HG02981 (cell line): Measurements from ENCODE around the gene CNKSR3.

ENCODE experiments used
- ATAC-seq: cut with Tn5 transposase; IDR thresholded peaks from one replicate; pipeline ENCODE4 v1.9.1; 2021; ENCODE audit warnings: mild to moderate bottlenecking, moderate library complexity; ENCODE audit not compliant: unreplicated experiment

Gene CNKSR3

DNA sequence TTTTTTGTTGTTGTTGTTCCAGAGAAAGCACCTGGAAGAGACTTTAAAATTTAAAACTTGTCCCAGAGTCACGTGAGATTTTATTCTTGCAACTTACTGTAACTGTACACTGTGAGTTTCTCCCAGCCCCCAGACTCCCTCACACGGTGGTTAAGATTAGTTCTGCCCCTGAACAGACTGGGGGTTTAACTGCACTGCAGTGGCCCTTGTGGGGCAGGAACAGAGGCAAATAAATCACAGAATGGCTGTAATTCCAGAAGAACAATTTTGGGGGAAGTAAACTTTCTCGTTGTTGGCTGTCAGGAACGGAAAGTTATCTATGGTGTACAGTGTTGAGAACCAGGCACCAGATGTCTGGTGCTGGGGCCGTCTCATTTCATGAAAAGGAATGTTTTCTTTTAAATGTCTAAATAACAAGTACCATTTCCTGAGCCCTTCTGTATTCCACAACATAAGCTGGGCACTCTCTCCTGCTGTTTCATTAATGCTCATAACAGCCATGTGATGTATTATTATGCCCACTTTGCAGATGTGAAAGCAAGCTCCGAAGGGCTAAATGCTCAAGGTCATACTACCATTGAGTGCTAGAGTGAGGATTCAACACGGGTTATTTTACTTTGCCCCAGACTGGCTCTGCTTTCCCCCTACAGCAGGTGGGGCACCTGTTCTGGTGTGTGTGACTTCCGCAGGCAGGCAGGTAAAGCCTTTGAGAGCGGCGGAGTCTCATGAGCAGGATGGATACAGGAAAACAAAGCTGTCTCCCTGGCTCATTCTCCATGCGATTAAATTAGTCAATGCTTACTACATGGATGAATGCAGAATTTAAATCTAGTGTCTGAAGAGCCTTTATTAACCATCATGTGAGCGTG, 30.5 kb downstream of the CNKSR3 start:
- no peak for ATAC-seq

DNA sequence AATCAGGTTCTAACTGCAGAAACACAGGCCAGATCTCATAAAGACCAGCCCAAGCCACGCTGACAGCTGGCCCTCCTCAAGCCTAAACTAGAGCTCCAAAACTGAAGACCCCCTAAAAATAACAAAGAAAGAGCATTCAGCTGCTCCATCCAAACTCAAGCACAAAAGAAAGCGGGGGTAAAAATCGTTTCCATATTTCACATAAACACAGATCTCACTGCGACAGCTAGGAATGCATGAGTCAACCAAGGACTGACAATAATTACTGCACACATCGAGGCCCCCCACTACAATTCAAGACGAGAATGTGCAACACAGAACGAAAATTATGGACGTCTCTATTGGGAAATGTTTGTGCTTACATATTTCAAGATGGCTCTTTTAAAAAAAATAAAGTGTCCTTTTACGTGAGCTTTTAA, 31.1 kb downstream of the CNKSR3 start:
- ATAC-seq: no peak

DNA sequence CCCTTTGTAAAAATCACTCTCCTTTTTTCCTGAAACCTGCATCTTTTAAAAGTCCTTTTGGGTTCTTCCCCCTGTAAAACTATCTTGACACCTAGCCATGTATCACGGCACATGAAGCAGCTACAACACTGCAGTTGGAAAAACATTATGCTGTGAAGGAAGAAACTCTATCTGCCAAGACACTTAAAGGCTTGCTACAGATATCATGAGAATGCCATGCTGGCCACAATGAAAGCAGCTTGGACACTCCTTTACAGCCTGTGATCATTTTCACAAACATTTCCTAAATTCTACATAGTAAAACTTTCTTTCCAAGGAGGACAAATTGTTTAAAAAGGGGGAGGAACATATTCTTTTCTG, 31.8 kb downstream of the CNKSR3 start:
- no peak for ATAC-seq

DNA sequence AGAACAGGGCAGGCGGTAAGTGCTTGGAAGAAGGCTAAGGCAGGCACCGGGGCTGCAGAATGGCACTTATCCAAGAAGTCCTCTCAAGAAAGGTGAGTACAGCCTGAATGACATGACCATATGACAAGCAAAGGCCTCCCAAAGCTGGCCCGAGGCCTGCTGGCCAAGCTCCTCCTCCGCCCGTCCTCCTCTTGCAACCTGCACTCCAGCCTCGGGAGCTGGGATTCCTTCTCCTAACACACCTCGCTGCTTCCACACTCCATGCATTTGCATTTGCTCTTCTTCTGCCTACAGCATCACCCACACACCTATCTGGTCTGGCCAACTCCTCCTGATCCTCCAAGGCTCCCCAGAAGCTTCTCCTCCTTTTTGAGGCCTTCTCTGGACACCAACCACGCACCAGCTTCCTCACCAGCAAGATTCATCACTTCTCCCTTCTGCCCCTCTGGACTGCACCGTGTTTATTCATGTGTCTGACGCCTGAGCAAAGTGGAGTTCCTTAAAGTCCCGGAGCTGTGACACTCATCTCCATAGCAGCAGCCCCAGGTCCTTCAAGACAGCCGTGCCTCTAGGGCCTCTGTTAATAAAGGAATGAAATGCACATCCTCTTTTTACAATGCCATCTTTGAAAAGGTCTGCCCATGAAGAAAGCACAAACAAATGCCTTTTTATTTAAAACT, 32.3 kb downstream of the CNKSR3 start:
- ATAC-seq: no peak

DNA sequence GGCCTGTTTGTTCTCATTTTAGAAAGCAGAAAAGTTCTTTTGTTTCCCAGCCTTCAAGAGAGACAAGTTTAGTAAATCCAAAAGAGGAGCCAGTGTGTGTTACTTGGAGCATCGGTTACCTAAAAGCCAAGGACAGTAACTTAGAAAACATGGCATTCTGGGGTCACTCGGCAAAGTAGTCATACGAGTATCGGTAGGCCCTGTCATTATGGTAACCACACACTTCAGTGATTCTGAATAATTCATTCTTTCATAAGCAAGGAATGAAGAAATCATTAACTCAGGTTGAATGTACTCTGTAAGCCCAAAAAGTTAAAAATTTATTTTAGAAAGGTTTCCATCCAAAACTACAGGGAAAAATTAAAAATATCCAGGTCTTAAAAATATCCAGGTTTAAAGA, 34.0 kb downstream of the CNKSR3 start:
- ATAC-seq: peak; percentile 75

DNA sequence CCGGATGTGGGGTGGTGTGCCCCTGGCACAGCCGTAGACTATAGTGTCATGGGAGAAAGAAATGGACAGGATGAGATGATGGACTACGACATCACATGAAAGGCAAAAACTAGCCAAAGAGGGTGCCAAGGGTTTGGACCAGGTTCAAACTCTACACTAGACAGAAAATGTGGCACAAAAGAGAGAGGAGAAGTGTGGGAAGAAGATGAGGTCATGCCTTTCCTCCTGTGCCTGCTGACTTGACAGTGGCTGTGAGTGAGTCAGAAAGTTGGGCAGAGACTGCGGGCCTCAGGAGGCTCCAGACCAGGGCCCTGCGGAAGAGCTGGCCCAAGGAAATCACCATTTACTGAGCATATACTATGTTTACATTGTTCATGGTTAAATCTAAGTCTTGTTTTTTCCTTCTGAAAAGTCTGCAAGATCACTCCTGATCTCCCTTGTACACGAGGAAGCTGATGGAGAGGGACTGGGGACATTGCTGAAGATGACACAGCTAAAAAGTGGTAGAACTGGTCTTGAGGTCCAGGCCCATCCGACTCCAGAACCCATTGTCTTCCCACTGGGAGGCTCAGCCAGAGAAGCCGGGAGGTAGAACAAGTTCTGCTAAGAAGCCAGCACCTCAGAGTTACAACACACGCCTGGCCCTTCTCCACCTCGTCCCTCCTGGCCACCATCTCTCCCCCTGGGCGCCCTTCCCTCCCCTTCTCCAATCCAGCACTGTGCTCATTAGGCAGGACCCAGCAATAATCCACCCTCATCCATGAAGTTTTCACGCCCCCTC, 35.6 kb downstream of the CNKSR3 start:
- no peak for ATAC-seq

DNA sequence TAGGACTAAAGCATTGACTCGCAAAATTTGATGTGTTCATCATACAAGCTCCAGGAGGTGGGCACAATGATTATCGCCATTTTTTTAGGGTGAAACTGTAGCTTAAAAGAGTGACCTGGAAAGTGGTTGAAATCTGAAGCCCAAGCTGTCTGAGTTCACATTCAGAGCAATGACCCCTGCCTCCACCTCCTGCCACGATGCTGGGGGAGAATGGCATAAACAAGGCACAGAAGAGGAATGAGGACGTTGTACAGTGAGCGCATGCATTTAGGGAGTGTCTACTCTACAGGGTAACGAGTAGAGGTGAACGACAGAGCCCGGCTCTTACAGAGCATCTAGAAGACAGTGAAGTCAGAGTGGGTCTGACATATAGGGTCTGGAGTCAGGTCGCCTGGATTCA, 37.2 kb downstream of the CNKSR3 start:
- ATAC-seq: no peak

DNA sequence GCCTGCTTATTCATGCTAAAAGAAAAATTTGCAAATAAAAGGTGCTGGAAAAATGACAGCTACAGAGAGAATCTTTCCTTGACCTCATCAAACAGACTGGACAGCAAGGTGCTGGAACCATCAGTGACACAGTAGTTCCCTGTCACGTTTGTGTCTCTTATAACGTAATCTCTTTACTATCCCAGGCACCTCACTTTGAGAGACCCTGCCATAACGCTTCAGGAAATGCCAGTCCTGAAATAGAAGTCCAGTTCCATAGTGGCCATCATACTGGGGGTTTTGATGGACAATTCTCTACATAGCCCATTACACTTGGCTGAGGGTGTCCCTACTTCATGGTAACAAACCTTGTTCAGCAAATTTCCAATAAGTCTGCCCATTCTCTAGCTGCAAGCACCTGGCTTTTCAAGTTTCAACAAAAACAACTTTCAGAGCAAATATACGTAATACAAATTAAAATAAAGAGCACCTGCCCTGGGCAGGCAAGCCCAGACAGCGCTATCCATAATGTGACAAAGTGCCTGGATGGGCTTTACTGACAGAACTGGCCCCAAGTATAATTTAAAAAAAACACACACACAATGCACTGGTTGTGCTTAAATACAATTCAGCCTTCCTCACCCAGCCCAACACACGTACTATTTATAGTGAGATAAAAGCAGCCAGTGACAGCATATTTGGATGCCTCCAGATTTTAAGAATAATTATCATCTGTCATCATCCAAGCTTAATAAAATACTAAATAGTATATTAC, 38.7 kb downstream of the CNKSR3 start:
- no peak for ATAC-seq

DNA sequence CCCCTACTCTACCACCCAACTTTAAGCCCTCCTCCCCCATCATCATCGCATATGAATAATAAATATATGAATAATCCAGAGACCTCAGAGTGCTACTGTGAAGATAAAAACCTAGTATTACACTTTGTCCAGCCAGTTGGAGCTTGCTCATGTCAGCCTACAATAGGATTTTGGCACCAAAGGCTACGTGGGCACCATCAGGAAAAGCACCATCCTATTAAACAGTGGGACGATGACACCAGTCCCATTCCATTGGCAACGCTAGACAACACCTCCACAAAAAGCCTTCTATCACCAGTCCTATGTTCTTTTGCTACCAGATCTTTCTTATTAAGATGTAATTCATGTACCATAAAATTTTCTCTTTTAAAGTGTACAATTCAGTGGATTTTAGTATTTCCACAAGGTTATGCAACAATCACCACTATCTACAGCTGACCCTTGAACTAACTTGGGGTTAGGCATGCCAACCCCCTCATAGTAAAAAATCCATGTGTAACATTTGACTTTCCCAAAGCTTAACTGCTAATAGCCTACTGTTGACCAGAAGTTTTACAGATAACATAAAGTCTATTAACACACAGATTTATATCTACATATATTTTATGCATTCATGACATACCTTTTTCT, 41.1 kb downstream of the CNKSR3 start:
- no peak for ATAC-seq

DNA sequence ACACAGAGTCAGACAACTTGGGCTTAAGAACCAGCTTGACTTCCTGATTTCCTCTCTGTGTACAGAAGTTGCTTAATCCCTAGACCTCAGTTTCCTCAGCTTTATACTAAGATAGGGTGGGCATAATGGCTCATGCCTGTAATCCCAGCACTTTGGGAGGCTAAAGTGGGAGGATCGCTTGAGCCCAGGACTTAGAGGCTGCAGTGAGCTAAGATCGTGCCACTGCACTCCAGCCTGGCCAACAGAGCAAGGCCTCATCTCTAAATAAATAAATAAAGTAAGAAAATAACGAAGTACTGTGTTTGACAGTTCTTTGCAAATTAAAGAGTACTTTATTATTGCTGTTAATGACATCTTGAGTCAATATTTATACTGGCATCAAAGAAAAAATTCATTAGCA, 41.7 kb downstream of the CNKSR3 start:
- no peak for ATAC-seq

DNA sequence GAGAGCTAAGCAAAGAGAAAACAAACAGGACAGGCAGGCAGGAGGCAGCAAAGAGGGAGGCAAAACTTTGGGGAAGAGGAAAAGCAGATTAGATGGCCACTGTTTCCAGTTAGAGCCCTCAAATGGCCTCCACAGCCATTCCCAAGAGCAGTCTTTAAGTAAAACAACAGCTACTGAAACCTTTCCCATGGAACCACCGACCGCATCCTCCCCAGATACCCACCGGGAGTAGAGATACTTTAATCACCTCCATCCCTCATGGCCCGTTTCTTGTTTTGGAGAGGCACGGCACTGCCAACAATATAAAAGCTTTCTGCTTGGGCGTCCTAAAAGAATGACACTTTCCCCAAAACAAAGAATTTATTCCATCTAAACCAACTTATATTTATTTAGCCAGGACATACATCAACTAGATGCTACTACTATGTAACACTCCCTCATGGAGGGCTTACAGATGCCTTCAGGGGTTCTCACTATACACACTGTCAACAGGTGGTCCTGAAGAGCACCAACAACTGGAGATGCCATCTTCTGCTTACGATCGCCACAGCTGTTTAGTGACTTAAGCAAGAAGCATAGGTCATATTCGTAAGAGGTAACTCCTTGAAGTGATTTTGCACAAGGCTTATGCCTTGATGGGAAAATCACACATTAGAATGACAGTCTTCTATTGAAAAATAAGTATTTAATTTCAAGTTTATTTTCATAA, 43.4 kb downstream of the CNKSR3 start:
- no peak for ATAC-seq

DNA sequence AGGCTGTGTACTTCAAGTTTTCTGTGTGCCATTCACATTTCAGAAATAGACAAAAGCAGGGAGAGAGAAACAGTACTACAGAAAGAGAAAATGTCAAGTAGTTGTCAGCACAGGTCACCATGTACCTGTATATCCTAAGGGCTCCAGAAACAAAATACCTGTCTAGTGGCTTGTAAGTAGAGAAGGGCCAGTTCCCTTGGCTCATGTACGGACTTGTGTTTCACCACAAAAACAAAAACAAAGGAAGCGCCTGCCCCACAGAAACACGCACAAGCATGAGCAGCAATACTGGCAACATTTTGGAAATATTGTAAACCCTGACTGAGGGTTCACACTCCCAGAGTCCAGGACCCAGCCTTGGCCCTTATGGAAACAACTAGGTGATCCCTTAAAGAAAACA, 44.3 kb downstream of the CNKSR3 start:
- no peak for ATAC-seq

DNA sequence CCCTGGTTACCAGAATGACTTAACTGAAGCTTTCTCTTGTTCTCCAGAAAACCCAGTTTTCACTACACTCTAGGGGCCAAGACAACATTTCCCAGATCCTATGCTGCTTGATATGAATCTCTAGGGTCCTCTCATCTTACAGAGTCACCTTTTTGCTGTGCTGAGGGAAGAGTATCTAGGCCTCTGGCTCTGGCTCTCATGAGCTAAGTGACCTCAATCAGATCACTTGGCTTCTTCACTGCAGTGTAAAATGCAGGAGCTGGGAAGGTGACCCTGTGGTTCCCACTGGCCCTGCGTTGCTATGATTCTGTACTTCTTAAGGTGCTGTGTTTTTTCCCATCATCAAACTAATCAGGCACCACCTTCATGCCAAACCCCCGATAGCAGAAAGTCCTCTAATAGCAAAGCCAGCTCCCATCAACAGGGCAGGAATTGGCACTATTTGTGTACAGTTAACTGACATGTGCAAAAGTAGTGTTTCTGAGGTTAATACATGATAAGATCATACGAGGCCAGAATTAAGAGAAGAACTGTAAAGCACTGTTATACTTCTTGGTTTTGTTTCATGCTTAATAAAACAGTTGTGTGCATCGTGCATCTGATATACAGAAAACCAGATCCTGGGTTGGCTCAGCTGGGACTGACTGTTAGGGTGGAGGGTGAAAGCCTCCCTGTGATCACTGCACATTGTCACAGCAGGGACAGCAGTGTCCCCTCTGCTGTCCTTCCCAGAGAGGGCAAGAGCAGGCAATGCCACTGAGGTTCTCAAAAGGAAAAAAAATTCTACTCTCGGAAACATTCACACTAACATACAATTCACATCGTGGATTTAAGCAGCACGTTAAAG, 46.7 kb downstream of the CNKSR3 start:
- ATAC-seq: no peak

DNA sequence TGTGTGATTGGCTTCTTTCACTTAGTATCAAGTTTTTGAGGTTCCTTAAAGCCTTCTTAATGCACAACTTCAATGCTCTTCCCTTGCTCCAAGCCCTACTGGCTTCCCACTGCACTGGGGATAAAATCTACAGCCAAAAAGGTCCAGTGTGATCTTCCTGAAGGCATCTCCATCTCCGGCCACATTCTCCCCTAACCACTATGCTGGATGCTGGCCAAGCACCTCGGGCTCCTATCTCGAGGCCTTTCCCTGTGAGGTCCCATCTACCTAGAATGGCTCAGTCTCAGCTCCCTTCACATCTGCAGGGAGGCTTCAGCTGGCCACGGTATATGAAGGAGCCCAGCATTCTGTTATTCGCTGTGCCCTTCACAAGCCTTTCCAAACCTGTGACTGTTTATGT, 48.1 kb downstream of the CNKSR3 start:
- no peak for ATAC-seq

DNA sequence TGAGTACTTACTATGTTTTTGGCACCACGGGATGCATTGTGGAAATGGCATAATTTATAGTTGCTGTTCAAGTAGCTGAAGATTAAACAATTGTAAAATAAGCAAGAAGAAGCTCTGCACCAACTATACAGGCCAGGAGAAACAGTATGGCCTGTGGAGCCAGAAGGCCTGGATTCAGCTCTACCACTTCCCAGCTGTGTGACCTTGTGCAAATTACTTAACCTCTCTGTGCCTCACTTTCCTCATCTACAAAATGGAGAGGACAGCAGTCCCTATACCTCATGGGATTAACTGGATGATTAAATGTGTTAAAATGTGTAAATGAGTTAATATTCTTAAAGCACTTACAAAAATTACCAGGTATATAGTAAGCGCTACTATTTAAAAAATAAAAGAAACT, 49.1 kb downstream of the CNKSR3 start:
- ATAC-seq: no peak

DNA sequence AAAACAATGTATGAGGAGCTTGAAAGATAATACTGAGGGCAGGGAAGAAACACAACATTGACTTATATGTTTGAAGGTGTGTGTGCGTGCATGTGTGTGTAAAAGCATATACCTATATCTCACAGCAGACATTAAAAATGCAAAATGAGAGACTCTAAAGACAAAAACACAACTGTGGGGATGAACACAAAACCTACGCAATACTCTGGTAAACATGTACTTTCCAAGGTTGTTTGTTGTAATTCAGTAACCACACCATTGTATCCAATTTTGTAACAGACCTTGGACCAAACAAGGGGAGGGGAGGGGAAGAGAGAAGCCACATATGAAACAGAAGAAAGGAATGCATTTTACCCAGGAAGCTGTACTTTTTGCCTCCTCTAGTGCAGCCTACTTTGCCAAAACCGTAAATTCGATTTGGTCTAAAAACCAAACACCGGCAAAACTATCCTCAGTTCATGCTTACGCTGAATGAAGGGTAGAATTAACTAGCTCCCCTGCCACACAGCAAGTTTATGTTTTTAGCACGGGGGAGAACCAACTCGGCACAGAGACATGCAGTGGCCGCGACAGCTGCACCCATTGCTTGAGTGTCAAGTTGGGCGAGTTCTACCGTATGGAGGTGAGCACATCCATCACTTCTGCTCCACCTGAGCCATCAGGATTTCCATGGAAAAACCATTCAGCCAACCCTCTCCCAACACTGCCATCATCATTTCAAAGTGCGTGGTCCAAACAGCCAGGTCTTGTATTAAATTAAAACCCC, 50.0 kb downstream of the CNKSR3 start:
- no peak for ATAC-seq

DNA sequence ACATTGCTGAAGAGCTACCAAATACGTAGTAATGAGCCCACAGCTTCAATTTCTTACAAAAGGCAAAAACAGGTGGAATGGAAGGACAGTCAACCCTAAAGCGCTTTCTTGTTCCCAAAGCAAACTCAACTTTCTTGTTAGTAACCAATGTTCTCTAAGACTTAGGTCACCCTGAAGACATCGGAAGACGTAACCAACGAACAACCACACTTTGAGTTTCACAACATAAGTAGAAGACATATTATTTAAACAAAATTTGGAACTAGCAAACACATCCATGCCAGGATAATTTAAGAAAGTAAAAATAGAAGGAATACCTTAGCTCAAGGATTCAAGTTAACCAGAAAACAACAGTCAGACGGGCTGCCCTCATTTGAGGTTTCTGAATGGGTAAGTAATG, 51.0 kb downstream of the CNKSR3 start:
- ATAC-seq: no peak
